NCI-H2227 treated with DMSO at 0.1 percent for 48 hours (cell line): ENCODE data around the gene MTMR10.

Experiments used
- DNase-seq: peaks from one replicate; lab custom pipeline; 2025; lab: John Stamatoyannopoulos, UW

The MTMR10 gene

GRCh38 chr15:30956216-30957124, 35.0 kb downstream of the MTMR10 start:
- no peak for DNase-seq

DNA sequence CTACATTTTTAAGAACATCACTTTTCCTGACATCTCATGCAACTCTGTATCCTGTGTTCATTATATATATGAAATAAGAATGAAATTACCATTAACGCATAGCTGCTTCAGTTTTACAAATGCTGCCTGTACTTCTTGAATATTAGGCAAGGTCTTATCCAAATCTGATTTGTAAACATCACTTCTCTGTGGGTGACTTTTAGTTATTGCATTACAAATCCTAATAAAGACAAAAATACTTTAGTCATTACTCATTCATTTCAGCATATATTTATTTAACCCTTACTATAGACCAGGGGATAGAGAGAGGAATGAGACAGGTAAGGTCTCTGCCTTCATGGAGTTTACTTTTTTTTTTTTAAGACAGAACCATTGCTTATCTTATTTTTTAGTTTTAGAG, 36.8 kb downstream of the MTMR10 start:
- DNase-seq: no peak

GRCh38 chr15:30953731-30954378, 37.6 kb downstream of the MTMR10 start:
- DNase-seq: no peak

DNA sequence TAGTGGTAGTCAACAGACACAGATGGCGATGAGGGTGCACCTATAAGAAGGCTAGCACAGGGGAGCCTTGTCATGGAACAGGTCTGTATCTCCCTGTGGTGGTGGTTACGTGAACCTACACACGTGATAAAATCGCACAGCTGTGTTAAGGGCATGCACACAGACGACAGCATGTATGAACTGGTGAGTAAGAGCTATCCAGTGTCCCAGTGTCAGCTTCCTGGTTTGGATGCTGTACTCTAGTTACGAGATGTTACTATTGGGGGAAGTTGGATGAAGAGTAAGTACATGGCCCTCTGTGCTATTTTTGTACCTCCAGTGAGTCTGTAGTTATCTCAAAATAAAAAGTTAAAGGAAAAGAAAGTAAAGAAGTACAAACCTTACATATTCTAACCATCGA, 38.2 kb downstream of the MTMR10 start:
- DNase-seq: no peak

DNA sequence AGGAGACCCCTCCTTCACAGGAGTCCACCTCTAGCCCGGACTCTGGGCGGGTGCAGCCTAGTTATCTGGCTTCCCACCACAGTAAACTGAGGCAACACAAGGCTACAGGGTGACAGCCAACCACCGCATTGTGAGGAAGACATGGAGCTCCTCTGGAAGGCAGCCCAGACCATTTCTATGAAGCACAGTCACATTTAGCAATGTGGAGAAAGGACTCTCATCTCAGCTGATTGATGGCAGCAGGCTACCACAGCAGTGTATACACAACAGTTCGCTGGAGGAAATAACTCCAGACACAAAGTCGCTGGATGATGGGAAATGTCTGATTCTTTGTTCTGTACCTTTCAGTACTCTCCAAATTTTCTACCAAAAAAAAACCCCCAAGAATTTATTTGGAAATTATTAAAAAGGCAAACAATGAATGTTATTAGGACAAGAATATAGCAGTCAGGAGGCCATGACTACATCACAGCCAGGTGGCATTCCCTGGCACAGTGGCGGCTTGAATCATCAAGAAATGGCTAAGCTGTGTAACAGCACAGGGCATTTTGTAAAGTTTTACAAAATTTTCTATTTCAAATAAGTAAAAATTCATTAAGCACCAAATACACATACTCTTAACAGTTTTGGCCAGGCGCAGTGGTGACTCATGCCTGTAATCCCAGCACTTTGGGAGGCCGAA, 47.6 kb downstream of the MTMR10 start:
- DNase-seq: no peak

DNA sequence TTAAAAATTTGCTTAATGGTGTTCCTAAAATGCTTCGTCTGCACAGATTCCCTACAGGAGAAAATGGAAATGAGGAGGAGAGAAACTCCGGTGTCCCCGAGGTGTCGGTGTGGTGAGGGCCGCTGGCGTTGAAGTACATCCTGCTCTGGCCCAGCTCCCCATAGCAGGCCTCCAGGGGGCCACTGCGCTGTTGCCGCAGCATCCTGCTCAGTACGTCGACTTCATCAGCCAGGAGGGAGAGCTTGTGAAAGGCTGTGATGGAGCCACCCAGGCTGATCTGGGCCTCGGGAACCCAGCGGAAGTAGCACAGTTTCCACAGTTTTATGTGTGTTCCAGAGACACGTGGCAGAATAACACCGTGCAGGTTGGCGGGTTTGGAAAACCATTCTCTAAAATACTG, 49.9 kb downstream of the MTMR10 start:
- DNase-seq: no peak

DNA sequence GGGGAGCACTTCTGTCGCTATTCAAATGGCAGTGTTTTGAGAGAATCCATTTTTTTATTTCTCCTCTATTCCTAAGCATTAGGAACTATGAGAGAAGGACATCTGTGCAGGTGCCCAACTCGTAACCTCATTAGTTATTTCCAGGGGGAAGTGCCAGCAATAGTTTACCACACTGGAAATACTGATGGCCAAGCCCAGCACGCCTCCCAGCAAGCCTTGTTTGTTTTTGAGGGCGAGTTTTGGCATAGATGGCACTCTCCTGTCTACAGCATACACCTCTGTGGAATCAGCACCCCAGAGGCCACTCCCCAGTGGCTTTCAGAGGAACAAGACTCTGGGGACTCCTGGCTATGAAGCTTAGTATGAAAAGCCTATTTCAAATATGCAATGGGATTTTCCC, 51.1 kb downstream of the MTMR10 start:
- DNase-seq: no peak

GRCh38 chr15:30939161-30939560, 52.3 kb downstream of the MTMR10 start:
- no peak for DNase-seq

DNA sequence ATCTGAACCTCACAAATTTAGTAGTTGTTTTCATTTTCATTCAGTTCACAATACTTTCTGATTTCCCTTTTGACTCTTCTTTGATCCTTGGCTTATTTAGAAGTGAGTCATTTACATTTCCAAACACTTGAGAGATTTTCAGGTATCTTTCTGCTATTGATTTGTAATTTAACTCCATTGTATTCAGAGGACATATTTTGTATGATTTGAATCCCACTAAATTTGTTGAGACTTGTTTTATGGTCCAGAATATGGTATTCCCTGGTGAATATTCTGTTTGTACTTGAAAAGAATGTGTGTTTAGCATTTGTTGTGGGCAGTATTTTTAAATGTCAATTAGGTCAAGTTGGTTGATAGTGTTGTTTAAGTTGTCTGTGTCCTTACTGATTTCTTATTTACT, 58.1 kb downstream of the MTMR10 start:
- DNase-seq: no peak

- no peak for DNase-seq
These were observed 61.0 kb downstream of the MTMR10 start for GRCh38 chr15:30930422-30930821.

DNA sequence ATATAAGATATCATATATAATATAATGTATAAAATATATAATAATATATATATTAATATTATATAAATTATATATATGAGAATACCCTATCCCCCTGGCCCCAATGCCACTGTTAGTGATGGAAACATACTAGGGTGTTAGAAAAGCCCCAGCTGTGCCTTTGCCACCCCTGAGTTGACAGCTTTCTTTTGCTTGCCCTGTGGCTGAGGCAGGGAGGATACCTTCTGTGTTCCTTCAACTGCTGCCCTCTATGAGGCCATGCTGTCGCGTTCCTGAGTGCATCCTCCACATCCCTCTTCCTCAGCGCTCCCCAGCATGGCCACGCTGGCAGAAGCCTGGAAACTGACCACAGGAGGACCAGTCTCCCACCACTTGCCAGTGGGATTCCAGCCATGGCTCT, 61.4 kb downstream of the MTMR10 start:
- no peak for DNase-seq

DNA sequence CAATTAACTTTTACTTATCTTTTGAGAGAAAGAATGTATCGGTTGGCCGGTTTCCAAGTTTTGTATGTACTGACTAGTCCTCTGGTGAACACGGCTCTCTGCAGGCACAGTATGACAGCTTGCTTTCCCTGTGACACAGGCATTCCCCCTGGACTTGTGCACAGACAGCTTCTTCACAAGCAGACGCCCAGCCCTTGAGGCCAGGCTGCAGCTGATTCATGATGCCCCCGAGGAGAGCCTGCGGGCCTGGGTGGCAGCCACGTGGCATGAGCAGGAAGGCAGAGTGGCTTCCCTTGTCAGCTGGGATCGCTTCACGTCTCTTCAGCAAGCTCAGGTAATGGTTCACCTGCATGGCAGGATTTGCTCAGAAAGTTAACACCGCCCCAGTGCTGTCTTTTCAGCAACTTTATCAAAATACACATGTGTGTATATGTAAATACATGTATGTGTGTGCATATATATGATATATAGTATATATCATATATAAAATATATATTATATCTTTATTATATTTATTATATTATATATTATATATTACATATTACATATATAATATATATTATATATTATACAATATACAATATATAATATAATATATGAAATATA, 62.3 kb downstream of the MTMR10 start:
- DNase-seq: no peak

DNA sequence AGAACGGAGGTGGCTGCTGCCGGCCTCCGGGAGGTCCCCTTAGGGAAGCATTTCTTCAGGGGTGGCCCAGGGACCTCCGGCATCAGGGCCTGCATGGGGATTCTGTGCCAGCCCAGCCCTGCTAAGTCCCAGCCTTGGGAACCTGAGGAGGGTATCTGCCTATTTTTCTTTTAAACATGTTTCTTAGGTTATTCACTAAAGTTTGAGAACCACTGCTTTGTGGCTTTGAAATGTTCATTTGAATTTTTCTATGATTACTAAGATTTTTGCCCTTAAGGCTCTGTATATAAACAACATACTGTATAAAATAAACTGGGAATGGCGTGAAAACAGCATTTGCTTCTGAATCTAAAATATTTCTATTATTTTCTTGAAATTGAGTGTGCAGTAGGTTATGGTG, 63.4 kb downstream of the MTMR10 start:
- DNase-seq: no peak

DNA sequence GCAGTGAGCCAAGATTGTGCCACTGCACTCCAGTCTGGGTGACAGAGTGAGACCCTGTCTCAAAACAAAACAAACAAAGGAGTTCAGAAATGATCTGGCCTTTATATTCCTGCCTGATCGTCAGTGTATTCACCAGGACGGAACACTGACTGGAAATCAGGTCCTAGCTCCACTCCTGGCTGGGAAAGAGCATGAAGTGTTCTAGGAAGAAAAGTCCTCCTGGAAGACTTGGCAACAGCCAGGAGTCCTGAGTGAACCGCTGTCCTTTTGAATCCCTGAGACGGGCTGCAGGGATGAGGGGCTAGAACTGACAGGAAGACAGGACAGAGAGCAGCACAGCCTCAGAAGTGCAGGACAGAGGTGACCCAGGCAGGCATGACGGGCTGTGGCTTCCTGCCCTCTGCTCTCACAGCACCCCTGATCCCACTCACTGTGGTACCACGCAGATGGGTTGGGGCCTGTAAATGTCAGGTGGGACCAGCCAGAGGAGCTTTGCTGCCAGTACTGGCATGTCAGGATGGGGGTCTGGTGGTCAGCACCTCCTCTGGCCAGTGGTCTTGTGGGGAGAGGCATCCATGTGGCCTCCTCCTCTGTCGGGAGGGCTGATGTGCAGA, 64.2 kb downstream of the MTMR10 start:
- no peak for DNase-seq

DNA sequence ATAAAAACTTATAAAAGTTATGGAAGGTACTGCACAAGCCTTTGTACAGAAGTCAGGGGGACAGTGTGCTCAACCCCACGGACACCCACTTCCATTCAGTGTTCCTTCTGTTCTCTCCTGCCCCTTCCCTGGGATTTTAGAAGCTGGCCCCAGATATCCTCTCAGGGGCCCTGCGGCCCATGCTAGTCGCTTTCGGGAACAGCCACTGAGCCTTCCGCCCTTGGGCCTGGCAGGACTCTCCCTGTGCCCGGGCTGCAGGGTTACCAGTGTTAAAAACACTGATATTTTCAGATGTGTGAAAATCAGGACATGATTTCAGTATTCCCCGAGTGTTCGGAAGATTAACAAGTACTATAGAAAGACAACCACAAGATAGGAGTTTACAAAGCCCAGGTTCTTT, 65.3 kb downstream of the MTMR10 start:
- DNase-seq: no peak

- DNase-seq: no peak
These were observed 65.7 kb downstream of the MTMR10 start for GRCh38 chr15:30925686-30926085.

GRCh38 chr15:30924353-30924752, 67.1 kb downstream of the MTMR10 start:
- no peak for DNase-seq

DNA sequence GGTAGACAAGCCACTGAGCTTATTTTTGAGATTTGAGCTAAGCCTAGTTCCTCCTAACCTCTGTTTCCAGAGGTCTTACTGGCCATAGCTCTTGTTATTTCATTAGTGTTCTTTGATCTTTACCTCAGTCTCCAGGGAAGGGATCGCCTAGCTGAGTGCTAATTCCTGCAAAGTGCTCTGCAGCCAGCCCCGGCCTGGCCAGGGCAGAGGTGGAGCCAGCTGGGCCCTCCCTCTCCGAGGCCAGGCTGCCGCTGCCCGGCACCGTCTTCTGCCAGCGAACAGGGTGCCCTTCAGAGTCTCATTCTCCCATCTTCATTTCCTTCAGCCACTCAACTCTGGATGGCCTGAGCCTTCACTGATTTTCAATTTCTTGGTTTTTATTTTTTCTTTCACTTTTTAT, 68.0 kb downstream of the MTMR10 start:
- DNase-seq: no peak

DNA sequence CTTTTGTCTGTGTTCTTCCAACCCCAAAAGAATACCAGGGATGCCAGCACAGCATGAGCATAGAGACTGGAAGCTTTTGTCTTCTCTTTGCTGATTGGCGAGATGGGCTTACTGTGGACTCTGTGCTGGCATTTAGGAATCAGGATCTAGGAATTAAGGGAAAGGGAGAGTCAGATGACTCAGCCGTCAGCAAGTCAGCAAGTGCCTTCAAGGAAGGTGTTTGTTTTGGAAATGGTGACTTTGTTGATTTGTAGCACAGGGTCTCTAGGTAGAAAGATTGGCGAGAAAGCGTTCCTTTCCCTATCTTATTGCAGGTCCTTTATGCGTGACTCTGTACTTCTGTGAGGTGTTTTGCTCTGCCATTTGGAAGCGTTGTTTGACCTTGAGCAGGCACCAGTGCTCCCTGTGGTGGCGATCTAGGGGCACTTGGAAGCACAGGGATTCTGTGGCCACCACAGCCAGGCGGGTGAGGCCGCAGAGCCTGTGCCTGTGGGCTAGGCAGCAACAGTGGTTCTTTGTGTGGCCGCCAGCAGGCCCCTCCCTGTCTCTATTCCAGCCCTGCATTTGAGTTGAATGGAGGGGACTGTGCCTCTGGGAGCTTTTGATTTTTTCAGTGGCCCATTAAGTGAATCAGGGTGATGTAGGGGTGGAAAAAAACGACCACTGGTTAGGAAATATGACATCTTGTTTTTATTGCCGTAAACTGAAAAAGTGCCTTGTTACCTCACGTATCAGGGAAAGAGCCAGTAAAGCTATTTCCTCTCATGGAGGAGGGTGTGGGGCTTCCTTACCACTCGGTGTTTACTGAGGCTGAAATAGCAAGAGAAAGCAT, 68.7 kb downstream of the MTMR10 start:
- no peak for DNase-seq

GRCh38 chr15:30921781-30922479, 69.5 kb downstream of the MTMR10 start:
- DNase-seq: no peak

- DNase-seq: no peak
These were observed 70.3 kb downstream of the MTMR10 start for GRCh38 chr15:30921106-30921505.
